Suprapubic skin (tissue), 4 donors: ENCODE results near the gene ASCL5. TPM values are rescaled to one million over a fixed set of nuclear protein-coding genes. Genes with fewer than 3 reads are reported as not detected.

Source experiments
- DNase-seq, 2 donors: peaks; one replicate each; pipeline ENCODE4 v3.0.0-alpha.2; 2019; ENCODE audit warnings: low spot score in 2 of 2
- H3K27ac ChIP-seq: fragments of 200-600 bp; sonication (generic); one replicate; pipeline ENCODE4 v1.5.1; 2019
- H3K27me3 ChIP-seq: fragments of 200-600 bp; sonication (generic); one replicate; pipeline ENCODE4 v1.5.1; 2019
- H3K36me3 ChIP-seq: fragments of 200-600 bp; sonication (generic); one replicate; pipeline ENCODE4 v1.5.1; 2019
- H3K4me1 ChIP-seq: fragments of 200-600 bp; sonication (generic); one replicate; pipeline ENCODE4 v1.5.1; 2019
- H3K4me3 ChIP-seq: fragments of 200-600 bp; sonication (generic); one replicate; pipeline ENCODE4 v1.5.1; 2019; ENCODE audit warnings: mild to moderate bottlenecking
- H3K9me3 ChIP-seq: fragments of 200-600 bp; sonication (generic); one replicate; pipeline ENCODE4 v1.5.1; 2019
- CTCF ChIP-seq, 2 donors: fragments of 200-600 bp in 1 of 2; fragments of 450-650 bp in 1 of 2; sonication (generic) in 1 of 2; IDR thresholded peaks; one replicate each; pipeline ENCODE4 v1.5.1; 2016 to 2019; ENCODE audit warnings: antibody characterized with exemption in 2 of 2, mild to moderate bottlenecking in 1 of 2, moderate library complexity in 1 of 2
- EP300 ChIP-seq: sonication (generic); formaldehyde crosslinking; IDR thresholded peaks from one replicate; pipeline ENCODE4 v1.6.1; 2017; ENCODE audit warnings: antibody characterized with exemption
- POLR2A ChIP-seq, 2 donors: fragments of 450-650 bp; IDR thresholded peaks; one replicate each; pipeline ENCODE4 v1.6.1; 2017; ENCODE audit warnings: antibody characterized with exemption in 2 of 2, mild to moderate bottlenecking in 2 of 2, moderate library complexity in 2 of 2
- POLR2AphosphoS5 ChIP-seq, 3 donors: sonication (generic); formaldehyde crosslinking; IDR thresholded peaks; one replicate each; pipeline ENCODE4 v1.6.1; 2017; ENCODE audit warnings: antibody characterized with exemption in 3 of 3
- WGBS: methylation state at CpG from one replicate; pipeline ENCODE4 v1.1.5; 2018; 5-methylcytosine and 5-hydroxymethylcytosine counted together
- total RNA-seq, 4 donors: library from RNA; depleted of rRNA; stranded (reverse); fragments of >200 nt; gene quantifications; one replicate each; pipeline ENCODE4 v1.1.0, GENCODE V29; 2016

The ASCL5 gene
- total RNA-seq, 4 donors from 2014 or later = not detected

GRCh38 chr1:201093561-201093960 is 33.4 kb downstream of the ASCL5 start:
- WGBS = 93% methylated on average over 3 of the region's 7 CpGs
- Histone ChIP-seq H3K4me1 (peaks cover 15% of the 10 kb centered on the region), H3K36me3 (no peaks in the 10 kb centered on the region), H3K27me3 (no peaks in the 10 kb centered on the region), H3K4me3 (no peak overlapping the region), H3K27ac (no peak overlapping the region), H3K9me3 (no peaks in the 10 kb centered on the region)
- TF ChIP-seq POLR2AphosphoS5 (IDR thresholded peaks at IDR 0.05) (no peak), CTCF (IDR thresholded peaks at IDR 0.05) (no peak), EP300 (no peak), POLR2A (IDR thresholded peaks at IDR 0.05) (no peak)
- DNase-seq = no peak

- no peaks in the 10 kb centered on the region for H3K27me3 ChIP-seq
Observed at GRCh38 chr1:201092738-201093137, 34.2 kb downstream of the ASCL5 start.

GRCh38 chr1:201091256-201091655 is 35.7 kb downstream of the ASCL5 start:
- H3K36me3 ChIP-seq = no peaks in the 10 kb centered on the region
- no peaks in the 10 kb centered on the region for H3K27me3 ChIP-seq
- no peak for DNase-seq
- no peak for TF ChIP-seq POLR2A (IDR thresholded peaks at IDR 0.05)
- TF ChIP-seq EP300 = no peak
- no peak for TF ChIP-seq POLR2AphosphoS5 (IDR thresholded peaks at IDR 0.05)
- TF ChIP-seq CTCF (IDR thresholded peaks at IDR 0.05) = no peak
- no peak overlapping the region for H3K27ac ChIP-seq
- no peak overlapping the region for H3K4me3 ChIP-seq
- H3K9me3 ChIP-seq = no peaks in the 10 kb centered on the region
- 93% methylated on average over 3 of the region's 4 CpGs for WGBS
- H3K4me1 ChIP-seq = peaks cover 11% of the 10 kb centered on the region

More at GRCh38 chr1:201092738-201093137, 34.2 kb downstream of the ASCL5 start:
- Histone ChIP-seq H3K4me1 (peaks cover 15% of the 10 kb centered on the region), H3K27ac (no peak overlapping the region), H3K9me3 (no peaks in the 10 kb centered on the region), H3K4me3 (no peak overlapping the region), H3K36me3 (no peaks in the 10 kb centered on the region)
- TF ChIP-seq POLR2AphosphoS5 (IDR thresholded peaks at IDR 0.05) (no peak), CTCF (IDR thresholded peaks at IDR 0.05) (no peak), POLR2A (IDR thresholded peaks at IDR 0.05) (no peak), EP300 (no peak)
- no peak for DNase-seq
- WGBS = 96% methylated on average over 3 of the region's 3 CpGs

- Histone ChIP-seq H3K27ac (no peak overlapping the region), H3K27me3 (no peaks in the 10 kb centered on the region), H3K4me1 (peaks cover 3% of the 10 kb centered on the region), H3K36me3 (no peaks in the 10 kb centered on the region), H3K4me3 (no peak overlapping the region), H3K9me3 (no peaks in the 10 kb centered on the region)
- no peak for DNase-seq
- TF ChIP-seq POLR2AphosphoS5 (IDR thresholded peaks at IDR 0.05) (no peak), POLR2A (IDR thresholded peaks at IDR 0.05) (no peak), CTCF (IDR thresholded peaks at IDR 0.05) (no peak), EP300 (no peak)
- WGBS = 64% methylated on average over 4 of the region's 4 CpGs
Observed at GRCh38 chr1:201090541-201090940, 36.4 kb downstream of the ASCL5 start.

GRCh38 chr1:201089596-201089995 is 37.4 kb downstream of the ASCL5 start:
- H3K4me1 ChIP-seq = no peaks in the 10 kb centered on the region
- H3K4me3 ChIP-seq = no peak overlapping the region
- H3K27me3 ChIP-seq = peaks cover under 1% of the 10 kb centered on the region
- no peaks in the 10 kb centered on the region for H3K9me3 ChIP-seq
- 75% methylated on average over 5 of the region's 5 CpGs for WGBS
- H3K27ac ChIP-seq = no peak overlapping the region
- no peaks in the 10 kb centered on the region for H3K36me3 ChIP-seq
- DNase-seq = no peak
- TF ChIP-seq CTCF (IDR thresholded peaks at IDR 0.05) (no peak), EP300 (no peak), POLR2AphosphoS5 (IDR thresholded peaks at IDR 0.05) (no peak), POLR2A (IDR thresholded peaks at IDR 0.05) (no peak)
